Sigmoid colon (tissue), 7 donors: ENCODE measurements around the gene NOTCH1. TPM values are rescaled to one million over a fixed set of nuclear protein-coding genes. Genes with fewer than 3 reads are reported as not detected.

ENCODE experiments used
- DNase-seq: peaks from one replicate; pipeline ENCODE4 v3.0.0-alpha.2; 2019
- H3K27ac ChIP-seq, 4 donors: fragments of 200-600 bp; sonication (generic); one replicate each; pipeline ENCODE4 v1.5.1; 2016 to 2019; ENCODE audit warnings: mild to moderate bottlenecking in 1 of 4
- H3K27me3 ChIP-seq, 3 donors: fragments of 200-600 bp; sonication (generic); one replicate each; pipeline ENCODE4 v1.5.1; 2019; ENCODE audit warnings: mild to moderate bottlenecking in 1 of 3
- H3K36me3 ChIP-seq, 4 donors: fragments of 200-600 bp; sonication (generic); one replicate each; pipeline ENCODE4 v1.5.1; 2016 to 2019
- H3K4me1 ChIP-seq, 4 donors: fragments of 200-600 bp; sonication (generic); one replicate each; pipeline ENCODE4 v1.5.1; 2017 to 2019
- H3K4me3 ChIP-seq, 4 donors: fragments of 200-600 bp; sonication (generic); one replicate each; pipeline ENCODE4 v1.5.1; 2017 to 2019; ENCODE audit warnings: mild to moderate bottlenecking in 2 of 4, moderate library complexity in 1 of 4
- H3K9me3 ChIP-seq, 4 donors: fragments of 200-600 bp in 3 of 4; sonication (generic) in 3 of 4; one replicate each; pipeline versions ENCODE4 v1.5.1 to v1.6.1; 2013 to 2019
- EP300 ChIP-seq, 4 donors: sonication (generic); formaldehyde crosslinking; IDR thresholded peaks; one replicate each; pipeline ENCODE4 v1.6.1; 2017; ENCODE audit warnings: antibody characterized with exemption in 4 of 4
- POLR2A ChIP-seq, 2 donors: fragments of 450-650 bp; IDR thresholded peaks; one replicate each; pipeline ENCODE4 v1.6.1; 2016; ENCODE audit warnings: antibody characterized with exemption in 2 of 2, mild to moderate bottlenecking in 2 of 2, moderate library complexity in 2 of 2
- POLR2AphosphoS5 ChIP-seq, 4 donors: sonication (generic); formaldehyde crosslinking; IDR thresholded peaks; one replicate each; pipeline ENCODE4 v1.6.1; 2017; ENCODE audit warnings: antibody characterized with exemption in 4 of 4
- WGBS, 2 donors: extraction: QIAGEN DNeasy Blood & Tissue Kit; methylation state at CpG; one replicate each; pipeline ENCODE4 v1.1.7; 2013; 5-methylcytosine and 5-hydroxymethylcytosine counted together
- intact Hi-C: fragments of 100-400 bp; cut with DNase I; formaldehyde crosslinking; loops from one replicate; pipeline ENCODE4 v1.15.1; 2023
- polyA plus RNA-seq, 3 donors: library from polyadenylated mRNA; stranded (reverse); fragments of 200-250 nt; gene quantifications; one replicate each; pipeline ENCODE4 v1.2.3, GENCODE V29; 2013
- total RNA-seq, 4 donors: library from RNA; depleted of rRNA; stranded (reverse); fragments of >200 nt; gene quantifications; one replicate each; pipeline ENCODE4 v1.1.0, GENCODE V29; 2016
- TF ChIP-seq, protein P1 (sequence below), 4 experiments: fragments of 450-650 bp in 3 of 4; fragments of 200-600 bp in 1 of 4; IDR thresholded peaks; one replicate each; pipeline ENCODE4 v1.5.1; 2016 to 2019; ENCODE audit warnings: antibody characterized with exemption in 4 of 4, mild to moderate bottlenecking in 3 of 4, moderate library complexity in 2 of 4
- donor health status: healthy with polysubstance abuse.
- donor health status: Bipolar disorder and iron deficiency.
- donor health status: healthy.

Gene NOTCH1
- total and polyA plus RNA-seq, 7 donors: 1.8 to 36.0 (median 30.7) TPM

GRCh38 chr9:136485049-136486045 is 60.5 kb downstream of the NOTCH1 start:
- Histone ChIP-seq H3K9me3 (no peaks in the 10 kb centered on the region), H3K27me3 (no peaks in the 10 kb centered on the region), H3K27ac (no peak overlapping the region), H3K4me3 (no peak overlapping the region), H3K4me1 (peaks cover 0 to 30% (median 23%) of the 10 kb centered on the region in 4 donors), H3K36me3 (no peaks in the 10 kb centered on the region)
- 39 to 48% methylated on average over 21 of the region's 21 CpGs for WGBS, 2 donors
- intact Hi-C loops: loop anchor here (5.0 kb wide), 2 partner anchors 57 to 207 kb away; no protein-coding TSS in a partner anchor
- peak; percentile 91 for DNase-seq
- TF ChIP-seq, protein P1, sequence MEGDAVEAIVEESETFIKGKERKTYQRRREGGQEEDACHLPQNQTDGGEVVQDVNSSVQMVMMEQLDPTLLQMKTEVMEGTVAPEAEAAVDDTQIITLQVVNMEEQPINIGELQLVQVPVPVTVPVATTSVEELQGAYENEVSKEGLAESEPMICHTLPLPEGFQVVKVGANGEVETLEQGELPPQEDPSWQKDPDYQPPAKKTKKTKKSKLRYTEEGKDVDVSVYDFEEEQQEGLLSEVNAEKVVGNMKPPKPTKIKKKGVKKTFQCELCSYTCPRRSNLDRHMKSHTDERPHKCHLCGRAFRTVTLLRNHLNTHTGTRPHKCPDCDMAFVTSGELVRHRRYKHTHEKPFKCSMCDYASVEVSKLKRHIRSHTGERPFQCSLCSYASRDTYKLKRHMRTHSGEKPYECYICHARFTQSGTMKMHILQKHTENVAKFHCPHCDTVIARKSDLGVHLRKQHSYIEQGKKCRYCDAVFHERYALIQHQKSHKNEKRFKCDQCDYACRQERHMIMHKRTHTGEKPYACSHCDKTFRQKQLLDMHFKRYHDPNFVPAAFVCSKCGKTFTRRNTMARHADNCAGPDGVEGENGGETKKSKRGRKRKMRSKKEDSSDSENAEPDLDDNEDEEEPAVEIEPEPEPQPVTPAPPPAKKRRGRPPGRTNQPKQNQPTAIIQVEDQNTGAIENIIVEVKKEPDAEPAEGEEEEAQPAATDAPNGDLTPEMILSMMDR (IDR thresholded peaks at IDR 0.05): peak; percentile 81 to 91 (median 86)
- no peak for TF ChIP-seq EP300 (IDR thresholded peaks at IDR 0.05)
- no peak for TF ChIP-seq POLR2A (IDR thresholded peaks at IDR 0.05)
- no peak for TF ChIP-seq POLR2AphosphoS5 (IDR thresholded peaks at IDR 0.05)

GRCh38 chr9:136484153-136485048 is 61.4 kb downstream of the NOTCH1 start:
- peak overlapping the region; percentile 29 to 76 (median 59) for H3K4me3 ChIP-seq
- WGBS, 2 donors: 15 to 35% methylated on average over 59 of the region's 59 CpGs
- H3K4me1 ChIP-seq: peaks cover 0 to 30% (median 23%) of the 10 kb centered on the region in 4 donors
- intact Hi-C loops: loop anchor here (5.0 kb wide), 4 partner anchors 58 to 463 kb away; partner anchors contain the start of genes C8G, ENTR1 and PMPCA
- DNase-seq: peak; percentile 79
- H3K27me3 ChIP-seq: no peaks in the 10 kb centered on the region
- peak overlapping the region; percentile 96 to 100 (median 99) for H3K27ac ChIP-seq
- no peaks in the 10 kb centered on the region for H3K36me3 ChIP-seq
- no peaks in the 10 kb centered on the region for H3K9me3 ChIP-seq
- TF ChIP-seq POLR2A (IDR thresholded peaks at IDR 0.05): no peak
- TF ChIP-seq, protein P1 (IDR thresholded peaks at IDR 0.05): no peak
- TF ChIP-seq EP300 (IDR thresholded peaks at IDR 0.05): no peak
- TF ChIP-seq POLR2AphosphoS5 (IDR thresholded peaks at IDR 0.05): no peak

DNA sequence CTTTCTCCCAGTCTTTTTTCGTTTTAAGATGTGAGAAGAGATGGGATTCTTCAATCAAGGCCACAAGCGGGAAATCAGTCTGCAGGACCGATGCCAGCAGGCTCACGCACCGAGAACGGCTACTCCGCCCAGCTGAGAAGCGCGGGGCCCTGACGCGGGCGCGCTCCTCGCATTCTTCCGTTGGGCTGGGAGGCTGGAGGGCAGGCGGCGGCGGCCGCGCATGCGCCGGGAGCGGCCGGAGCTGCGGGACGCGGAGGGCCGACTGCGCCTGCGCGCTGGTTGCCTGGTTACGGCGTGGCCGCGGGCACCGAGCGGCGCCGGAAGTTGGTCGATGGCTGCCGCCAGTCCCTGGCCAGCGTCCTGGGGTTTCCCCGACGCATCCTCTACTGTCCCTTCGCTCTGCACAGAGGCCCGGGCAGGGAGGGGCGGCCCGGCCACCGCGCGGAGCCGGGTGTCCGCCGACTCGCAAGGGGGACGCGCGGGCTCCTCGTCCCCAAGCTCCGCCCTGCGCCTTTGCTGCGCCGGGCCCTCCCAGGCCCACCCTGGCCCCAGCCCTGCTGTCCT is 62.2 kb downstream of the NOTCH1 start:
- no peaks in the 10 kb centered on the region for H3K27me3 ChIP-seq
- 0 to 1% methylated on average over 63 of the region's 63 CpGs for WGBS, 2 donors
- intact Hi-C loops: loop anchor here (5.0 kb wide), 2 partner anchors 71 to 464 kb away; partner anchors contain the start of genes C8G, ENTR1 and PMPCA
- peaks cover 0 to 28% (median 23%) of the 10 kb centered on the region in 4 donors for H3K4me1 ChIP-seq
- TF ChIP-seq POLR2AphosphoS5 (IDR thresholded peaks at IDR 0.05): peak; percentile 40 to 75 (median 68)
- TF ChIP-seq, protein P1 (IDR thresholded peaks at IDR 0.05): no peak
- peak; percentile 95 for DNase-seq
- no peaks in the 10 kb centered on the region for H3K36me3 ChIP-seq
- peak overlapping the region; percentile 96 to 100 (median 99) for H3K27ac ChIP-seq
- peak overlapping the region; percentile 29 to 76 (median 59) for H3K4me3 ChIP-seq
- no peaks in the 10 kb centered on the region for H3K9me3 ChIP-seq
